Activated T-cell treated with anti-CD3 and anti-CD28 coated beads, Interleukin-2, amount 50 U/mL, for 24 hours (primary cell): ENCODE data around the gene ZNF689.

Experiments used
- DNase-seq: peaks from one replicate; pipeline ENCODE4 v3.0.0-alpha.2; 2020
- H3K27ac Mint-ChIP-seq: 2 replicates; pipeline ENCODE4 v1.8.0; 2020; ENCODE audit warnings: mild to moderate bottlenecking, mixed read lengths
- H3K27me3 Mint-ChIP-seq: 2 replicates; pipeline ENCODE4 v1.8.0; 2020; ENCODE audit warnings: mixed read lengths
- H3K36me3 Mint-ChIP-seq: 2 replicates; pipeline ENCODE4 v1.8.0; 2020; ENCODE audit warnings: low read depth, mixed read lengths
- H3K4me1 Mint-ChIP-seq: 2 replicates; pipeline ENCODE4 v1.8.0; 2020; ENCODE audit warnings: low read depth, mixed read lengths
- H3K4me3 Mint-ChIP-seq: 2 replicates; pipeline ENCODE4 v1.8.0; 2020; ENCODE audit warnings: mild to moderate bottlenecking, moderate library complexity, mixed read lengths
- H3K9me3 Mint-ChIP-seq: 2 replicates; pipeline ENCODE4 v1.8.0; 2020; ENCODE audit warnings: mixed read lengths

ZNF689 gene

DNA sequence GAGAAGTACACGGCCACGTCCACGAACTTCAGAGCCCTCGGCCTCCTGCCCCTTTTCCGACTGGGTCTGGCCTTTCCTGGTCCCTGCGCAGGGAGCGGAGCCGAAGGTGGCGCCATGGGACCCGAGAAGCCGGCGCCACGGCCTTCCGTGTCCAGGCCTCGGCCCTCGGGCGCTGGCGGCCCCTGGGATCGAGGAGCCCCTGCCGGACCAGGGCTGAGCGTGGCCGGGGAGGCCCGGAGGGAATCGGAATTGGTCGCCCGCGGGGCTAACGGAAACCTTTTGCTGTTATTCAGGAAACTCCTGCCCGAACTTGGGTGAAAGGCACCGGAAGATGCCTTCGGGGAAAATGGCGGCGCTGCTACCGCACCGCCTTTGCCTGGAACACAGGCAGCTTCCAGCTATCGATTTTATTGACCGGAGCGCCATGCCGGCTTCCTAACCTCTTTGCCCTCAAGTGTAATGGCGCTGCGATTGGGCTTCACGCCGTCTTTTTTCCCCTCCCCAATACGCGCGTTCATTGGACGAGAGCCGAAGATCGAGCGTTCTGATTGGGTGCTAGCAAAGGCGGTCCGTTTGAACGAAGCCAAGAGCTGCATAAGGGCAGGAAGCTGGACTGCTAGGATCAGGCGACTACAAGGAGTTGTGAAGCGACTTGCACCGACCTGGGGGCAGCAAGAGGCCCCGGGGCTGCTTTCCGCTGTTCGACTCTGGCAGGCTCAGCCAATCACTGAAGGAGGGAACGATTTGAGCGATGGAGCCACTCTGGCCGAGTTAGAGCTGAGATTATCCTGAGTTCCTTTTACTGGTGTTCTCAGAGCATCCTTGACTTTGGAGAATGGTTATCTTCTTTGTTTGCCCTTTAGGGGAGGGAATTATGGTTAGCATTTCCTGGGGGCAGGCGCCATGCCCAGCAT, at the start of gene ZNF689:
Gene ZNF689 (minus strand): TSS at position 464 of the 914 bp plus-strand sequence. CDS start 348 bp downstream, at position 116.
- H3K4me3 Mint-ChIP-seq = peak within 1 kb of the TSS; percentile 93
- H3K9me3 Mint-ChIP-seq = no peaks in the 10 kb centered on the region
- peaks cover 45% of the 10 kb centered on the region for H3K36me3 Mint-ChIP-seq
- DNase-seq = peak; percentile 97
- H3K4me1 Mint-ChIP-seq = peaks cover 22% of the 10 kb centered on the region
- H3K27me3 Mint-ChIP-seq = no peaks in the 10 kb centered on the region
- H3K27ac Mint-ChIP-seq = peak within 1 kb of the TSS; percentile 98

DNA sequence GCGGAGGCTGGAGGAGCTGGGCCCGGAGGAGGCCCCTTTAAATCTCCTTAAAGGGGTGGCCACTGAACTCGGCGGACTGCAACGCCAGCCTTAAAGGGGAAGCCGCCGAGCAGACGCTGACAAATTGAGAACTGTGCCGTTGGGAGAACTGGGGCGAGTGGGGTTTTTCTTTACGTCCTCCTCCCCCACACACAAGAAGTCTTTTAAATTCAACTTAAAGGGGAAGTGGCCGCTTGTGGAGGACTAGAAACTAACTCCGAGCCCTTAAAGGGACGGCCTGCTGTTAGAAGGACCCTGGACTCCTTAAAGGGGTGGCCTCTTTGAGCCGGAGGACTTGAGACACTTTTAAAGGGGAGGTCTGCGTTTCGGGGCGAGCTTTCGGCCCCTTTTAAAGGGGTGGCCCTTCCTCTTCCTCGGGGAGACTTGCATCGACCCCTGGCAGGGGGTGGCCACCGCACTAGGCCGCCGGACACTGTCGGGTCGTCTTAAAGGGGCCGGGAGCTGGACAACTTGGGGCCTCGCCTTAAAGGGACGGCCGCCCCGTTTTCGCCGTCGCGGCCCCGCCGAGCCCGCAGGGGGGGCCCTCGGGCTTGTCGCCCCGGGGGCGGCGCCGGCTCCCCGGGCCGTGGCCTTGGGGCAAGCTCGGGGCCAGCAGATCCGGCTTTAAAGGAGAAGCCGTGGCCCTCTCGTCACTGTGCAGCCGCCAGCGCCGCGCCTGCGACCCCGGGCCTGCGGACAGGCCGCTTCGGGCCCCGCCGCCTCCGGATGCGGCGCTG, 48.7 kb upstream of the ZNF689 start:
- Mint-ChIP-seq H3K4me3 (peak overlapping the region; percentile 92), H3K4me1 (peaks cover 55% of the 10 kb centered on the region), H3K27me3 (no peaks in the 10 kb centered on the region), H3K36me3 (peaks cover 85% of the 10 kb centered on the region), H3K27ac (peak overlapping the region; percentile 100), H3K9me3 (no peaks in the 10 kb centered on the region)
- DNase-seq = peak; percentile 86

DNA sequence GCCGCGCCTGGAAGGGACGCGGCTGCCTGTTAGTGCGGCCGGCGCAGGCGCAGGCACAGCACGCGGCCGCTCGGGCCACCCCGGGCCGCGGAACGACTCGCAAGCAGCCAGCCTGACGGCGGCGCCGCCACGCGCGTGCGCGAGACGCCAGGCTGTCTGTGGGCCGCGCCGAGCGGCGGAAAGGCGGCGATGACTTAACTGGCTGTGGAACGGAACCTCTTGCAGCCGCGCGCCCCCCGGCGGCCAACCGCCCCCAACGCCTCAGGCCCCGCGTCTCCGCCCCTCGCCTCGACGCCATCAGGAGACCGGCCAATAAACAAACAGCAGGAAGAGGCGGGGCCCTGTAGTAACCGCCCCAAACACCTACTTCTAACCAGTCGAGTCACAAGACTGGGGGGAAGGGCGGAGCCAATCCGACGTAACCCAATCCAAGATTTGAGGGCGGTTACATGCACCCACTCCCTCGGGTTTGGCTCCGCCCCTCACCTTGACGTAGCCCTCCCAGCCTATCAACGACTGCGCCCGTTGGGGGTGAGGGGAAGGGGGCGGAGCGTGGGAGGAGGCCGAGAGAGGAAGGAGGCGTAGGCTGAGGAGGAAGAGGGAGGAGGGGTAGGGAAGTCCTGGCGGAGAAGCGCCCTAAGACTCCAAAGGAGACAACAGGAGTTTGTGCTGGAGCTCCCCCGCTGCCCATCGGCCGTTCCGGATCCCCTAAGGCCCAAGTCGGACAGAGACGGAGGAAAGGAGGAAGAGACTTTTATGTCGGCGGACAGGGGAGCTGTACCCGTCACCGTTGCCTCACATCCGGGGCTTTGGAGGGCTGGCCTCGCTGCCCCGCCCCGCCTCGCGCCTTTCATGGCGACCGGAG, 47.9 kb upstream of the ZNF689 start, which contains the start of gene FBRS:
Gene FBRS (plus strand): TSS at position 566 of the 865 bp plus-strand sequence. CDS start 1,088 bp downstream, outside the sequence.
- Mint-ChIP-seq H3K36me3 (peaks cover 84% of the 10 kb centered on the region), H3K9me3 (no peaks in the 10 kb centered on the region), H3K4me3 (peak within 1 kb of the TSS; percentile 92), H3K27me3 (no peaks in the 10 kb centered on the region), H3K4me1 (peaks cover 48% of the 10 kb centered on the region), H3K27ac (peak within 1 kb of the TSS; percentile 100)
- DNase-seq = peak; percentile 100

DNA sequence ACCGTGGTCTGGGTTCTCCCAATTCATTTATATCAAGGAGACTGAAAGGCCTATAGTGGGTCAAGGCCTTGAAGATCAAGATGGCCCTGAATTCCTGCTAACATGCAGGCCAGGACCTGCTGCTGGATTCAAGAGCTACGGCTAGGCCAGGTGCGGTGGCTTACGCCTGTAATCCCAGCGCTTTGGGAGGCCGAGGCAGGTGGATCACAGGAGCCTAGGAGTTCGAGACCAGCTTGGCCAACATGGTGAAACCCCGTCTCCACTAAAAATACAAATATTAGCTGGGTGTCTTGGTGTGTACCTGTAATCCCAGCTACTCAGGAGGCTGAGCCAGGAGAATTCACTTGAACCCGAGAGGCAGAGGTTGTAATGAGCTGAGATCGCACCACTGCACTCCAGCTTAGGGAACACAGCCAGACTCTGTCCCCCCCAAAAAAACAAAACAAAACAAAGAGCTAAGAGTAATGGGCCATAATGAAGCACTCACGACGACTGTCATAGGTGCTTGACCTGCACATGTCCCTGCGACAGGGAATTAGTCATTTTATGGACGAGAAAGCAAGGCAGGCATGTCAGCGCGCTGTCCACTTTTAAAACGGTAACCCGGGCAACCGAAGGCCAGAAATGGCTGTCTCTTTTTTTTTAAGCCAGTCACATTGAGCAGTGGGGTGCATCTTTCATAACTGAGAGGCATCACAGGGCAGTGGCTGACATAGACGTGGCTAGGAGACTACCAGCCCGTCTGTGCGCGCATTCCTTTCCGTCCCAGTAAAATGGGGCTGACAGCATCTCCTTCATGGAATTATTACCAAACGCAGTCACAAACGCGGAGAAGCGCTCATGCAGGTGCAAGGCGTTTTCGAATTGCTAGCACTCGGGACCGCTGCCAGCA, 47.0 kb upstream of the ZNF689 start:
- Mint-ChIP-seq H3K4me3 (peak overlapping the region; percentile 82), H3K27ac (peak overlapping the region; percentile 95)

DNA sequence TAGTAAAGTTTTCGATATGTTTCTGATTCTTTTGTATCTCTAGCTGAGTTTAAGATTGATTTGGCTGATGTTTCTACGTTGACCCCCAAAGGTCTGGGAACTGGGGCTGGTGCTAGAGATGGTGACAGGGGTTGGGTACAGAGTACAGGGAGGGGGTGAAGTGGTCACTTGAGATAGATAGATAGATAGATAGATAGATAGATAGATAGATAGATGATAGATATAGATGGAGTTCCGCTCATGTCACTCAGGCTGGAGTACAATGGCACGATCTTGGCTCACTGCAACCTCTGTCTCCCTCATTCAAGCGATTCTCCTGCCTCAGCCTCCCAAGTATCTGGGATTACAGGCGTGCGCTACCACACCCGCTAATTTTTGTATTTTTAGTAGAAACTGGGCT, 46.2 kb upstream of the ZNF689 start:
- H3K27ac Mint-ChIP-seq = peak overlapping the region; percentile 95
- no peaks in the 10 kb centered on the region for H3K9me3 Mint-ChIP-seq
- DNase-seq = no peak
- peaks cover 83% of the 10 kb centered on the region for H3K36me3 Mint-ChIP-seq
- no peak overlapping the region for H3K4me3 Mint-ChIP-seq
- peaks cover 45% of the 10 kb centered on the region for H3K4me1 Mint-ChIP-seq
- H3K27me3 Mint-ChIP-seq = no peaks in the 10 kb centered on the region

More for the DNA sequence above, 47.0 kb upstream of the ZNF689 start:
- Mint-ChIP-seq H3K9me3 (no peaks in the 10 kb centered on the region), H3K36me3 (peaks cover 84% of the 10 kb centered on the region), H3K27me3 (no peaks in the 10 kb centered on the region), H3K4me1 (peaks cover 48% of the 10 kb centered on the region)
- no peak for DNase-seq

DNA sequence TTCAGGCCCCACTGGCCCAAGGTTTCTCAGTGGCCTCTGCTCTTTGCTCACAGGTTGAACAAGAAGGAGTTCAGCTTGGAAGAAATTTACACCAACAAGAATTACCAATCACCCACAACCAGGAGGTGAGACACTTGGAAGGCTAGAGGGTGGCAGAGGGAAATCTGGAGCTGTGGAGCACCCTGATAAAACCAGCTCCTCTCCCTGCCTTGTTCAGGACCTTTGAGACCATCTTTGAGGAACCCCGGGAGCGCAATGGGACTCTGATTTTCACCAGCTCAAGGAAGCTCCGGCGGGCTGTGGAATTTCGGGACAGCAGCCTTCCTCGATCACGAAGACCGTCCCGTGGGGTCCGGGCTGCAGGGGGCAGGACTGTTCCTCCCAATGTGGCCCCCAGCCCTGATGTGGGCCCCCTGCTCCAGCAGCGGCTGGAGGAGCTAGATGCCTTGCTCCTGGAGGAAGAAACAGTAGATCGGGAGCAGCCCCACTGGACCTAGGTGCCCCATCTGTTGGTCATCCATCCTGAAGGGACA, 45.7 kb upstream of the ZNF689 start:
- no peak for DNase-seq
- Mint-ChIP-seq H3K27me3 (no peaks in the 10 kb centered on the region), H3K9me3 (no peaks in the 10 kb centered on the region), H3K36me3 (peaks cover 82% of the 10 kb centered on the region), H3K4me3 (no peak overlapping the region), H3K27ac (peak overlapping the region; percentile 95), H3K4me1 (peaks cover 41% of the 10 kb centered on the region)

DNA sequence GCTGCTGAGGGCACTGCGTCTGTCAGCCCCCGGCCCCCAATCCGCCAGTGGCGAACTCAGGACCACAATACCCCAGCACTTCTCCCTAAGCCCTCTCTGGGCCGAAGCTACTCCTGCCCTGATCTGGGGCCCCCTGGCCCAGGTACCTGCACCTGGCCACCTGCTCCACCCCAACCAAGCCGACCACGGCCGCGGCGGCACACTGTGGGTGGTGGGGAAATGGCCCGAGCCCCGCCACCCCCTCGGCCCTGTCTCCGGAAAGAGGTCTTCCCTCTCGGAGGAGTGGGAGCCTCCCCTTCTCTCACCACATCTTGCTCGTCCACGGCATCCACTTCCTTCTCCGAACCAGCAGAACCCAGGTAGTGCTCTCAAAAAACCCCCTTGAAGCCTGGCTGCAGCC, 44.7 kb upstream of the ZNF689 start:
- H3K9me3 Mint-ChIP-seq = no peaks in the 10 kb centered on the region
- no peak for DNase-seq
- no peaks in the 10 kb centered on the region for H3K27me3 Mint-ChIP-seq
- H3K36me3 Mint-ChIP-seq = peaks cover 79% of the 10 kb centered on the region
- H3K4me3 Mint-ChIP-seq = no peak overlapping the region
- H3K4me1 Mint-ChIP-seq = peaks cover 42% of the 10 kb centered on the region
- peak overlapping the region; percentile 95 for H3K27ac Mint-ChIP-seq

DNA sequence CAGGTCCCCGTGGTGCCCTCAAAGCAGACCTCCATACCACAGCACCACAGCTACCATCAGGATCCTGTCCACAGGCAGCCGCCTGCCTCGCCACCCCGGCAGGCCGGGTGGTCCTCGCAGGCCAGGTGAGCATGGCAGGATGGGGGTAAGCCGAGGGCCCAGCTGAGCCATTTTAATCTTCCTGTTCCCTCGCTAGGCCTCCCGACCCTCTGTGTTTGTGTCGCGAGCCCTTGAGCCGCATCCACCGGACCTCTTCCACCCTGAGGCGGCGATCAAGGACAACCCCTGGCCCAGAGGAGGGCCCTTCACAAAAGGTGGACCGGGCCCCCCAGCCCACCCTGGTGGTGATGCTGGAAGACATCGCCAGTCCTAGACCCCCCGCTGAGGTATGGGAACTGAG, 42.5 kb upstream of the ZNF689 start:
- Mint-ChIP-seq H3K27ac (peak overlapping the region; percentile 92), H3K4me3 (peak overlapping the region; percentile 96), H3K9me3 (no peaks in the 10 kb centered on the region), H3K36me3 (peaks cover 72% of the 10 kb centered on the region), H3K27me3 (no peaks in the 10 kb centered on the region), H3K4me1 (peaks cover 46% of the 10 kb centered on the region)
- no peak for DNase-seq

DNA sequence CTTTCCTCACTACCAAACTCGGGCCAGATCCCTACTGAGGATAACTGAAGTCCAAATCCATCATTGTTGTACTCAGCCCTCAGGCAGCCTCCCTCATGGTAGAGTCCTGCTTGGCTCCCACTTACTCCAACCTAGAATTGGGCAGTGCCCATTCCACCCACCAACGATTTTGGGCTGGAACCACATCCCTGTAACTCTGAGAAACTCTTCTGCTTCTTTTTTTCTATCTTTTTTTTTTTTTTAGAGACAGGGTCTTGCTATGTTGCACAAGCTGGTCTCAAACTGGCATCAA, 41.8 kb upstream of the ZNF689 start:
- Mint-ChIP-seq H3K9me3 (no peaks in the 10 kb centered on the region), H3K27me3 (no peaks in the 10 kb centered on the region), H3K27ac (peak overlapping the region; percentile 92), H3K4me3 (peak overlapping the region; percentile 96), H3K4me1 (peaks cover 38% of the 10 kb centered on the region), H3K36me3 (peaks cover 65% of the 10 kb centered on the region)
- DNase-seq = no peak

DNA sequence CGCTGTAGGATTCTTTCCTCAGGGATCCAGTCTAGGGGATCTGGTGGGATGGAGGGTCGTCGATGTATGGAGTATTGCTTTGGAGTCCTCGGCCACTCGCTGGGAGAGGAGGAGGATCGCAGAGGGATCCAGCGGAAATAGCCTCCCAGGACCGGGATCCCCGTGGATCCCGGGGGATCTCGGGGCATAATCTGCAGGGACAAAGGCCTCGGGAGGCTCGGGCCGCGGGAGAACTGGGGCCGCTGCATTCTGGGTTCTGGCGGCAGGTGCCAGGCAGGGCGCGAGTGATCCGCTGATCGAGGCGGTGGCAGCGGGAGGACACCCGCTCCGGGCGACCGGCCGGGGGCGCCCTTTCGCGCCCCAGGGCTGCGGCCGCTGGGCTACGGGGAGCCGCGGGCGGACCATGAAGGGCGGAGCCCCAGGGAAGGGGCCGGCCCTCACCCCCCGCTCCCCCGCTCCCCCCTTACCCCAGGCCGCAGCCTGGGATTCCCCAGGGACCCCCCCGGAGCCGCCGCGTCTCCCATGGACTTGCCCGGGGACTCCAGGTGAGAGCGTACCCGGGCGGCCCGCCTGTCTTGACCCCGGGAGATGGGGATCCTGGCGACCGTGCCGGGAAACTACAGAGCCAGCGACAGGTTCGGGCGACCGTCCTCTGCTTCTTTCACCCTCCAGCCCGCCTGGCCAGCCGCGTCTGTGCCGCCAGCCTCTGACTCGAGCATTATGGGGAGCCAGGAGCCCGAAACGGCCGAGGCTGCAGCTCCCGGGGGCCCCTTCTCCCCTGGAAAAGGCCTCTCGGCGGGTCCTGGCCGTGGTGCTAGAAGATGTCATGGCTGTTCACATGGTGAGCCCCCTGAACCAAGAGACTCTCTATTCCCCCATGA, 41.2 kb upstream of the ZNF689 start:
- Mint-ChIP-seq H3K4me1 (peaks cover 32% of the 10 kb centered on the region), H3K36me3 (peaks cover 59% of the 10 kb centered on the region), H3K27ac (peak overlapping the region; percentile 98), H3K9me3 (no peaks in the 10 kb centered on the region), H3K4me3 (peak overlapping the region; percentile 96), H3K27me3 (no peaks in the 10 kb centered on the region)
- DNase-seq = peak; percentile 86

DNA sequence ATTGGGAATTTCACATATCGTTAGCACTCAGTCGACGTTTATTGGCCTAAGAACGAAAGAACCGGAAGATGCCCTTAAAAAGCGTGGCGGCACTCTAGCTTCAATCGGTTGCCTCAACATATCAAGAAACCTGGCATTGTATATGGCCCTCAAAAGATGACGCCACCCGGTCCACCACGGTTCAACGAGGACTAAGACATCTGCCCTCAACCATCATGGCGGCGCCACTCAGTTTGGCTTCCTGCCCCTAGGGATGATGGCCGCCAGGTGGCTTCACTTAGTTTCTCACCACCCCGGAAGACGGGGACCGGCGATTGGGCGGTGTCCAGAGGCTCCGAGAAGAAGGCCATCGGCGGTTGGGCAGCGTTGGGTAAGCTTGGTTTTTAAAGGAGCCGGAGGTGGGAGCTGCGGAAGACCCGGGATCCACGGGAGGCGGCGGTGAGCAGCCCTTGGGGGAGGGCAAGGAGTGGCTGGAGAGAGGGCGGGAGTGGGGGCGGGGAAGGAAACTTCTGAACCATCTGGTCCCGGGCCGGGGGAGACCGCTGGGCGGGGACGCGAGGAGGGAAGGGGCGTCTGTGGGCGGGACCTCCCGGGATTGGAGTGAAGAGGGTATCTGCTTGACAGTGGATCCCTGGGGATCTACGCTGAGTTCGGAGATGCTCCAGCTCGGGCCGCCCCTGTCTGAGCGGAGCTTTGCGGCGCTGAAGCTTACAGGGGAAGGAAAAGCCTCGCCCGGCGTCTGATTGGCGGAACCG, 40.4 kb upstream of the ZNF689 start, which contains the start of gene PRR14:
Gene PRR14 (plus strand): TSS at position 592 of the 755 bp plus-strand sequence. CDS start 686 bp downstream, outside the sequence.
- Mint-ChIP-seq H3K27ac (peak within 1 kb of the TSS; percentile 98), H3K36me3 (peaks cover 51% of the 10 kb centered on the region), H3K27me3 (no peaks in the 10 kb centered on the region), H3K4me1 (peaks cover 27% of the 10 kb centered on the region), H3K9me3 (no peaks in the 10 kb centered on the region), H3K4me3 (peak within 1 kb of the TSS; percentile 96)
- peak; percentile 98 for DNase-seq
